ENCODE data around the gene ABHD3. TPM values are rescaled to one million over a fixed set of nuclear protein-coding genes. Genes with fewer than 3 reads are reported as not detected.

Gene ABHD3
- total RNA-seq, 1 experiment from 2014 or later: 23.3 TPM

GRCh38 chr18:21702602-21703001 lies 2.0 kb downstream of the ABHD3 start:
- ChIA-PET POLR2A (interaction anchor here (0.7 kb wide), 1 partner anchor 81 kb away, joined by 5 read pairs; no protein-coding TSS in a partner anchor), CTCF (no interaction called here)
- no TSS peak for BruUV-seq (replicated peaks)
- Histone ChIP-seq H3K4me1 (ENCODE audit: control insufficient read depth, insufficient read depth, low read length) (peaks cover 10% of the 10 kb centered on the region; the same call in 1 of the 2 replicates), H3K27me3 (ENCODE audit: control insufficient read depth, insufficient read depth, low read length) (no peaks in the 10 kb centered on the region), H3K4me3 (ENCODE audit: low read depth in 2 of 2, low read length in 2 of 2) (peak overlapping the region; percentile 51 to 78; a peak in 3 of 4 replicates), H3K36me3 (ENCODE audit: control insufficient read depth, insufficient read depth, low read length) (peaks cover 5% of the 10 kb centered on the region; the same call in 1 of the 2 replicates), H3K27ac (ENCODE audit: low read length) (peak overlapping the region; percentile 82; the same call in 1 of the 2 replicates), H3K9me3 (ENCODE audit: control insufficient read depth, insufficient read depth, low read depth, low read length) (no peaks in the 10 kb centered on the region)
- in situ Hi-C loops (cut with HindIII; ENCODE audit: low pct_unique_long_range_greater_than_20kb, low sequenced_read_pairs): no loop called here
- intact Hi-C loops (cut with micrococcal nuclease; ENCODE audit: unreplicated experiment): loop anchor here (5.0 kb wide), 1 partner anchor 40 kb away; the partner anchor contains the start of gene MIB1
- no peak for ATAC-seq
- TF ChIP-seq TCF7L2 (IDR thresholded peaks at IDR 0.05; ENCODE audit: low read depth, low read length) (no peak), SIN3A (IDR thresholded peaks at IDR 0.05; ENCODE audit: borderline replicate concordance, insufficient read depth, low read depth, low read length) (no peak), POLR2AphosphoS5 (IDR thresholded peaks at IDR 0.05; ENCODE audit: low read depth, low read length) (no peak)
- TF ChIP-seq, protein P1, sequence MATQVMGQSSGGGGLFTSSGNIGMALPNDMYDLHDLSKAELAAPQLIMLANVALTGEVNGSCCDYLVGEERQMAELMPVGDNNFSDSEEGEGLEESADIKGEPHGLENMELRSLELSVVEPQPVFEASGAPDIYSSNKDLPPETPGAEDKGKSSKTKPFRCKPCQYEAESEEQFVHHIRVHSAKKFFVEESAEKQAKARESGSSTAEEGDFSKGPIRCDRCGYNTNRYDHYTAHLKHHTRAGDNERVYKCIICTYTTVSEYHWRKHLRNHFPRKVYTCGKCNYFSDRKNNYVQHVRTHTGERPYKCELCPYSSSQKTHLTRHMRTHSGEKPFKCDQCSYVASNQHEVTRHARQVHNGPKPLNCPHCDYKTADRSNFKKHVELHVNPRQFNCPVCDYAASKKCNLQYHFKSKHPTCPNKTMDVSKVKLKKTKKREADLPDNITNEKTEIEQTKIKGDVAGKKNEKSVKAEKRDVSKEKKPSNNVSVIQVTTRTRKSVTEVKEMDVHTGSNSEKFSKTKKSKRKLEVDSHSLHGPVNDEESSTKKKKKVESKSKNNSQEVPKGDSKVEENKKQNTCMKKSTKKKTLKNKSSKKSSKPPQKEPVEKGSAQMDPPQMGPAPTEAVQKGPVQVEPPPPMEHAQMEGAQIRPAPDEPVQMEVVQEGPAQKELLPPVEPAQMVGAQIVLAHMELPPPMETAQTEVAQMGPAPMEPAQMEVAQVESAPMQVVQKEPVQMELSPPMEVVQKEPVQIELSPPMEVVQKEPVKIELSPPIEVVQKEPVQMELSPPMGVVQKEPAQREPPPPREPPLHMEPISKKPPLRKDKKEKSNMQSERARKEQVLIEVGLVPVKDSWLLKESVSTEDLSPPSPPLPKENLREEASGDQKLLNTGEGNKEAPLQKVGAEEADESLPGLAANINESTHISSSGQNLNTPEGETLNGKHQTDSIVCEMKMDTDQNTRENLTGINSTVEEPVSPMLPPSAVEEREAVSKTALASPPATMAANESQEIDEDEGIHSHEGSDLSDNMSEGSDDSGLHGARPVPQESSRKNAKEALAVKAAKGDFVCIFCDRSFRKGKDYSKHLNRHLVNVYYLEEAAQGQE (IDR thresholded peaks at IDR 0.05; ENCODE audit: insufficient read depth in 1 of 2, low read depth in 2 of 2, low read length in 1 of 2): no peak
- TF ChIP-seq, protein P2, sequence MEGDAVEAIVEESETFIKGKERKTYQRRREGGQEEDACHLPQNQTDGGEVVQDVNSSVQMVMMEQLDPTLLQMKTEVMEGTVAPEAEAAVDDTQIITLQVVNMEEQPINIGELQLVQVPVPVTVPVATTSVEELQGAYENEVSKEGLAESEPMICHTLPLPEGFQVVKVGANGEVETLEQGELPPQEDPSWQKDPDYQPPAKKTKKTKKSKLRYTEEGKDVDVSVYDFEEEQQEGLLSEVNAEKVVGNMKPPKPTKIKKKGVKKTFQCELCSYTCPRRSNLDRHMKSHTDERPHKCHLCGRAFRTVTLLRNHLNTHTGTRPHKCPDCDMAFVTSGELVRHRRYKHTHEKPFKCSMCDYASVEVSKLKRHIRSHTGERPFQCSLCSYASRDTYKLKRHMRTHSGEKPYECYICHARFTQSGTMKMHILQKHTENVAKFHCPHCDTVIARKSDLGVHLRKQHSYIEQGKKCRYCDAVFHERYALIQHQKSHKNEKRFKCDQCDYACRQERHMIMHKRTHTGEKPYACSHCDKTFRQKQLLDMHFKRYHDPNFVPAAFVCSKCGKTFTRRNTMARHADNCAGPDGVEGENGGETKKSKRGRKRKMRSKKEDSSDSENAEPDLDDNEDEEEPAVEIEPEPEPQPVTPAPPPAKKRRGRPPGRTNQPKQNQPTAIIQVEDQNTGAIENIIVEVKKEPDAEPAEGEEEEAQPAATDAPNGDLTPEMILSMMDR (IDR thresholded peaks at IDR 0.05): no peak
- no peak for DNase-seq (ENCODE audit: low read depth, low spot score)

DNA sequence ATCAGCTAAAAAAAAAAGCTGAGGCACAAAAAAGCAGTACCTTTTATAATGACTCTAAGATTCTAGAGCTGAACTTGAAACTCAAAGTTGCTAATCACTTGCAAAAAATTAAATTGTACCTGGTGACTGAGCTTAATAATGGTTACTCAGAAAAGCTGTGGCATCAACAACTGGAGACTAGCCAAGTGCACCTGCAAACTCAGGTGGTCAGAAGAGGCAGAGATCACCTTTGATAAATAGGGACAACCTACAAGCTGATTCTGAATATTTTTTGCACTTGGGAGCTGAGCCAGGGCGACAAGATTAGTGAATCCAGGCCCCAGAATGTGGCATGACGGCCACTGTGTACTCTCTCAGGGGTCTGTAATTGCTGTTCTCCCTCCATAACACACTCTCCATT lies 3.0 kb downstream of the ABHD3 start:
- TF ChIP-seq, protein P1 (IDR thresholded peaks at IDR 0.05; ENCODE audit: insufficient read depth in 1 of 2, low read depth in 2 of 2, low read length in 1 of 2): no peak
- TF ChIP-seq SIN3A (IDR thresholded peaks at IDR 0.05; ENCODE audit: borderline replicate concordance, insufficient read depth, low read depth, low read length) (no peak), TCF7L2 (IDR thresholded peaks at IDR 0.05; ENCODE audit: low read depth, low read length) (no peak), POLR2AphosphoS5 (IDR thresholded peaks at IDR 0.05; ENCODE audit: low read depth, low read length) (no peak)
- TF ChIP-seq, protein P2 (IDR thresholded peaks at IDR 0.05): no peak
- Histone ChIP-seq H3K9me3 (ENCODE audit: control insufficient read depth, insufficient read depth, low read depth, low read length) (no peaks in the 10 kb centered on the region), H3K27me3 (ENCODE audit: control insufficient read depth, insufficient read depth, low read length) (no peaks in the 10 kb centered on the region), H3K4me3 (ENCODE audit: low read depth in 2 of 2, low read length in 2 of 2) (no peak overlapping the region), H3K27ac (ENCODE audit: low read length) (no peak overlapping the region), H3K36me3 (ENCODE audit: control insufficient read depth, insufficient read depth, low read length) (peaks cover 5% of the 10 kb centered on the region; the same call in 1 of the 2 replicates), H3K4me1 (ENCODE audit: control insufficient read depth, insufficient read depth, low read length) (peaks cover 10% of the 10 kb centered on the region; the same call in 1 of the 2 replicates)
- ATAC-seq (no peak), DNase-seq (ENCODE audit: low read depth, low spot score) (no peak)
- ChIA-PET CTCF (no interaction called here), POLR2A (interaction anchor here (0.6 kb wide), 1 partner anchor 10 kb away, joined by 3 read pairs; no protein-coding TSS in a partner anchor)
- intact Hi-C loops (cut with micrococcal nuclease; ENCODE audit: unreplicated experiment): loop anchor here (5.0 kb wide), 1 partner anchor 41 kb away; the partner anchor contains the start of gene MIB1
- BruUV-seq (replicated peaks): no TSS peak
- in situ Hi-C loops (cut with HindIII; ENCODE audit: low pct_unique_long_range_greater_than_20kb, low sequenced_read_pairs): no loop called here

Measured in Panc1 (cell line).